ENCODE measurements around the gene NSMF. TPM values are rescaled to one million over a fixed set of nuclear protein-coding genes. Genes with fewer than 3 reads are reported as not detected.
A peak's percentile ranks its signal among the peaks of the same experiment; 100 is the strongest.

Gene NSMF
- total RNA-seq, 2 donors from 2014 or later = 58.9 to 66.0 TPM

DNA sequence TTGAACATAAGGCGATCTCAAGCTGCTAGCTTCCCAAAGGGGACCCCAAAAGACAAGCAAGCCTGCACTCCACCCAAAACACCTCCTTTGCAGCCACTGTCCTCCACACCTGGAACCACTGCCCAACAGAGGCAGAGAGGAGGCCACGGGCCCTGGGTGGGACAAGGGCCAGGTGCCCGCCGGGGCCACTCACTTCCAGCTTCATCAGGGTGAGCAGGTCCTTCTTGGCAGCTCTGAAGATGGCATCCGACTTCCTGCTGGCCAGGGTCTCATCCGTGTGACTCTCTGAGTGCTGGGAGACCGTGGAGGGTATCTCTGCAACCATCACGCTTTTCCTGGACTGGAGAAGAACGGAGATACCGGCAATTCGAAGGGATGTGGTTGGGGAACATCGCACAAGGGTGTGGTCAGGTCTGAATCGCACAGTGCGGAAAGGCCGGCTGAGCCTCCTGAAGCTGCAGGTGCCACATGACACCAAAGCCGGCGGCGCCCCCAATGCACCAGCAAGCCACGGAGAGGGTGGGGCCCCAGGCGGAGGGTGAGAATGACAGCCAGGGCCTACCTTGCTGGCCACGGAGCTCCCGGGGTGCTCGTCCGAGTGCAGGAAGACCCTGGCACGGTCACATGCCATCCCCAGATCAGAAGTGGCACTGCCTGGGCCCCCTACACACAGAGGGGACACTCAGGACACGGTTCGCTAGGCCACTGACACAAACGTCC is 46.4 kb upstream of the NSMF start:
- no peak for DNase-seq
- no peaks in the 10 kb centered on the region for H3K9me3 ChIP-seq (ENCODE audit: control insufficient read depth, low read length)
- Mint-ChIP-seq H3K4me3 (no peak overlapping the region), H3K4me1 (no peaks in the 10 kb centered on the region), H3K27me3 (ENCODE audit: insufficient read depth) (peaks cover 3% of the 10 kb centered on the region), H3K36me3 (ENCODE audit: low read depth) (no peaks in the 10 kb centered on the region), H3K27ac (no peak overlapping the region), H3K9me3 (peaks cover 25% of the 10 kb centered on the region)
- no peak overlapping the region for H3K27ac ChIP-seq (ENCODE audit: low read depth, low read length)
- no peaks in the 10 kb centered on the region for H3K27me3 ChIP-seq (ENCODE audit: control insufficient read depth, insufficient read depth, low read length, poor library complexity, severe bottlenecking)
- H3K9ac ChIP-seq (ENCODE audit: extremely low read depth, low read length, poor library complexity, severe bottlenecking) = no peak overlapping the region
- no peaks in the 10 kb centered on the region for H3K36me3 ChIP-seq (ENCODE audit: control insufficient read depth, insufficient read depth, low read length)
- no peaks in the 10 kb centered on the region for H3K4me1 ChIP-seq (ENCODE audit: control insufficient read depth, insufficient read depth, low read length)
- 90 to 94% methylated on average over 21 to 28 of the region's 28 CpGs for WGBS, 2 experiments (ENCODE audit: insufficient coverage in 1 of 2, insufficient read length in 1 of 2)
- TF ChIP-seq, protein P1, sequence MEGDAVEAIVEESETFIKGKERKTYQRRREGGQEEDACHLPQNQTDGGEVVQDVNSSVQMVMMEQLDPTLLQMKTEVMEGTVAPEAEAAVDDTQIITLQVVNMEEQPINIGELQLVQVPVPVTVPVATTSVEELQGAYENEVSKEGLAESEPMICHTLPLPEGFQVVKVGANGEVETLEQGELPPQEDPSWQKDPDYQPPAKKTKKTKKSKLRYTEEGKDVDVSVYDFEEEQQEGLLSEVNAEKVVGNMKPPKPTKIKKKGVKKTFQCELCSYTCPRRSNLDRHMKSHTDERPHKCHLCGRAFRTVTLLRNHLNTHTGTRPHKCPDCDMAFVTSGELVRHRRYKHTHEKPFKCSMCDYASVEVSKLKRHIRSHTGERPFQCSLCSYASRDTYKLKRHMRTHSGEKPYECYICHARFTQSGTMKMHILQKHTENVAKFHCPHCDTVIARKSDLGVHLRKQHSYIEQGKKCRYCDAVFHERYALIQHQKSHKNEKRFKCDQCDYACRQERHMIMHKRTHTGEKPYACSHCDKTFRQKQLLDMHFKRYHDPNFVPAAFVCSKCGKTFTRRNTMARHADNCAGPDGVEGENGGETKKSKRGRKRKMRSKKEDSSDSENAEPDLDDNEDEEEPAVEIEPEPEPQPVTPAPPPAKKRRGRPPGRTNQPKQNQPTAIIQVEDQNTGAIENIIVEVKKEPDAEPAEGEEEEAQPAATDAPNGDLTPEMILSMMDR (conservative IDR thresholded peaks at IDR 0.05) = no peak
- no peak overlapping the region for H3K4me3 ChIP-seq (ENCODE audit: low read length)

DNA sequence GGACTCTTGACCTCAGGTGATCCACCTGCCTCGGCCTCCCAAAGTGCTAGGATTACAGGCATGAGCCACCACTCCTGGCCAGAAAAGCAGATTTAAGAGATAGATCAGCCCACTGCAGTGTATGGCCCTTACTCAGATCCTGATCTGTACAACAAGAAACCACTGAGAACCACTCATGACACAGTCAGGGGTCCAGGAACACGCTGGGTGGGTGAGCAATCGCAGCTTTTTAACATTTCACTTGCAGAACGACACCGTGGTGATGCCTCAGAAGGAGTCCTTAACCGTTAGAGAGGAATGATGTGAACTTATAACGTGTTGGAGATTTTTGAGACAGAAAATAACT is 45.3 kb upstream of the NSMF start:
- Histone ChIP-seq H3K9me3 (ENCODE audit: control insufficient read depth, low read length) (no peaks in the 10 kb centered on the region), H3K9ac (ENCODE audit: extremely low read depth, low read length, poor library complexity, severe bottlenecking) (no peak overlapping the region), H3K4me3 (ENCODE audit: low read length) (no peak overlapping the region), H3K4me1 (ENCODE audit: control insufficient read depth, insufficient read depth, low read length) (no peaks in the 10 kb centered on the region), H3K27me3 (ENCODE audit: control insufficient read depth, insufficient read depth, low read length, poor library complexity, severe bottlenecking) (no peaks in the 10 kb centered on the region), H3K27ac (ENCODE audit: low read depth, low read length) (no peak overlapping the region), H3K36me3 (ENCODE audit: control insufficient read depth, insufficient read depth, low read length) (no peaks in the 10 kb centered on the region)
- Mint-ChIP-seq H3K9me3 (peaks cover 17% of the 10 kb centered on the region), H3K4me1 (no peaks in the 10 kb centered on the region), H3K27me3 (ENCODE audit: insufficient read depth) (peaks cover 3% of the 10 kb centered on the region), H3K4me3 (no peak overlapping the region), H3K36me3 (ENCODE audit: low read depth) (no peaks in the 10 kb centered on the region), H3K27ac (no peak overlapping the region)
- TF ChIP-seq, protein P1 (conservative IDR thresholded peaks at IDR 0.05) = no peak
- no peak for DNase-seq
- WGBS, 2 experiments (ENCODE audit: insufficient coverage in 1 of 2, insufficient read length in 1 of 2) = 76 to 85% methylated on average over 6 to 7 of the region's 7 CpGs

DNA sequence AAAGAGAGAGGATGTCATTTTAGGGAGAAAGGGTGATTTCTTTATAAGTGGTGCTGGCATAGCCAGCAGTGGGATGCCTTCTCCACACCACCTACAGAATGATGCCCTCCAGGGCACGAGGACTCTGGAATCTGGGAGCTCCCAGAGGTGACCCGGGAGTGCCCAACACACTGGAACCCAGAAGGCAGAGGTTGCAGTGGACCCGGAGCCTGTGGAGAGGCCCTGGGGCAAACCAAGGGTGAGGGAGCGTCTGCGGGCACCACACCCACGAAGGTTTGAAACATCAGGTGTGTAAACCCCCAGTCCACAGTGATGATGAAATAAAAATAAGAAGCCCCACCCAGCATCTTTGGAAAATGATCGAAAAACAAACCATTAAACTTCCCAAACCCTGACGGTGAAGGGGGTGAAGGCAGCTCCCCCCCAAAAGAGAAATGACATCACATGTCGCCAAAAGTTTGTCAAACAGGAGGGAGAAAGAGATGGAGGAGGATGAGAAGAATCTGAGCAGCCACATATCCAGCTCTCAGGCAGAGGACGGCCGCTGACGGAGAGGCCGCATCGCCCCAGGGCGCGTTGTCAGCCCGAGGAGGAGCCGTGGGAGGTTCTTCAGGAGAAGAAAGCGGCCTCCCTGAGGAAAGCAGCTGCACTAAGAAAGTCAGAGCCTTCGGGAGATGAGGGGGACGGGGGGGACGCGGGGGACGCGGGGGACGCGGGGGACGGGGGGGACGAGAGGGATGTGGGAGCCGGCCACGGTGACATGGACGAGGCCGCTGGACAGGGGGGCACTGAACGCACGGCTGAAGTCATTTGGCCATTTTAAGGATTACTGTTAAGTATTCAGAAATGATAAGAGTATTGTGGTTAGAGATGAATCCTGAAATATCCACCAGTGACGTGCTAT is 43.1 kb upstream of the NSMF start:
- WGBS, 2 experiments (ENCODE audit: insufficient coverage in 1 of 2, insufficient read length in 1 of 2) = 72 to 77% methylated on average over 18 to 27 of the region's 36 CpGs
- peaks cover 16% of the 10 kb centered on the region for H3K9me3 Mint-ChIP-seq

More for the DNA sequence above, 43.1 kb upstream of the NSMF start:
- no peaks in the 10 kb centered on the region for H3K4me1 Mint-ChIP-seq
- TF ChIP-seq, protein P1 (conservative IDR thresholded peaks at IDR 0.05) = no peak
- Histone ChIP-seq H3K9me3 (ENCODE audit: control insufficient read depth, low read length) (no peaks in the 10 kb centered on the region), H3K27ac (ENCODE audit: low read depth, low read length) (no peak overlapping the region), H3K27me3 (ENCODE audit: control insufficient read depth, insufficient read depth, low read length, poor library complexity, severe bottlenecking) (no peaks in the 10 kb centered on the region), H3K4me3 (ENCODE audit: low read length) (no peak overlapping the region), H3K9ac (ENCODE audit: extremely low read depth, low read length, poor library complexity, severe bottlenecking) (no peak overlapping the region), H3K36me3 (ENCODE audit: control insufficient read depth, insufficient read depth, low read length) (no peaks in the 10 kb centered on the region), H3K4me1 (ENCODE audit: control insufficient read depth, insufficient read depth, low read length) (no peaks in the 10 kb centered on the region)
- peaks cover 3% of the 10 kb centered on the region for H3K27me3 Mint-ChIP-seq (ENCODE audit: insufficient read depth)
- no peaks in the 10 kb centered on the region for H3K36me3 Mint-ChIP-seq (ENCODE audit: low read depth)
- H3K4me3 Mint-ChIP-seq = no peak overlapping the region
- DNase-seq = peak; percentile 66
- peak overlapping the region; percentile 49 for H3K27ac Mint-ChIP-seq
